AG10803 (cell line): Measurements from ENCODE around the gene TRAF2.

ENCODE experiments used
- DNase-seq: peaks from one replicate; pipeline ENCODE4 v3.0.0; 2010; ENCODE audit warnings: low read depth
- H3K4me3 ChIP-seq: 2 replicates; pipeline ENCODE4 v1.5.1; 2011; ENCODE audit warnings: mild to moderate bottlenecking, low read length, control low read depth
- CTCF ChIP-seq: conservative IDR thresholded peaks from 2 replicates; pipeline ENCODE4 v1.5.1; 2011; ENCODE audit warnings: mild to moderate bottlenecking, low read length, control low read depth, inconsistent platforms

The TRAF2 gene

DNA sequence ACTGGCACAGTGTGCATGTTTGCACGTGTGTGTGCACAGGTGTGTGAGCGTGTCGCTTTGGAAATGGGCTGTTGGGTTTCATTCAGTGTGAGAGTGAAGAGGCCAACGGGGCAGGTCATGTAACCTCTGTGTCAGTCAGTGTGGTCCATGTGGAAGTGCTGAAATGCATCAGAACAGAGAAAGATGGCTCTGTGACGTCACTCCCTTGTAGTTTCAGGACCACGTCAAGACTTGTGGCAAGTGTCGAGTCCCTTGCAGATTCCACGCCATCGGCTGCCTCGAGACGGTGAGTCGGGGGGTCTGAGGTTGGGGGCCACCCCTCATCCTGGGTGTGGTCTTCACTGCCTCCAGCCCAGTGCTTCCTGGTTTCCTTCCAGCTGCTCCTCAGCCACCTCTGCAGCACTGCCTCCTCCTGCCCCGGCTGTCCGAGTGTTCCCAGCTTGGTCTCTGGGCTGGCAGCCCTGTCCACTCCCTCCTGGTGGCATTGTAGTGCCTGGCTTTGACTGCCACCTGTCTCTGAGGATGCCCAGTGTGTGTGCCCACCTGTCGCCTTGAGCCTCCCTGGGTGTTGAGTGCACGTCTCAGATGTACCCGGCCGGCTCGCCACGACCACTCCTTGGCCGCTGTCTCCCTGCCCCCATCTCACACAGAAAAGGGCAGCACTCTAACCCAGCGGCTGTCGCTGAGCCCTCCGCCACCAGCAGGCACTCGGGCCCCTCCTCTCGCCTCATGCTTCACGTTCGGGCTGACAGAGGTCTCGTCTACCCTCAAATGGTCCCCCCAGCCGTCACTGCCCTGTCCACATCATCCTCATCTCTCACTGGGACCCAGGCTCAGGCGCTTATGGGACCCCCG lies 30.2 kb downstream of the TRAF2 start:
- no peak for DNase-seq
- no peak for TF ChIP-seq CTCF
- H3K4me3 ChIP-seq, result no peak overlapping the region

DNA sequence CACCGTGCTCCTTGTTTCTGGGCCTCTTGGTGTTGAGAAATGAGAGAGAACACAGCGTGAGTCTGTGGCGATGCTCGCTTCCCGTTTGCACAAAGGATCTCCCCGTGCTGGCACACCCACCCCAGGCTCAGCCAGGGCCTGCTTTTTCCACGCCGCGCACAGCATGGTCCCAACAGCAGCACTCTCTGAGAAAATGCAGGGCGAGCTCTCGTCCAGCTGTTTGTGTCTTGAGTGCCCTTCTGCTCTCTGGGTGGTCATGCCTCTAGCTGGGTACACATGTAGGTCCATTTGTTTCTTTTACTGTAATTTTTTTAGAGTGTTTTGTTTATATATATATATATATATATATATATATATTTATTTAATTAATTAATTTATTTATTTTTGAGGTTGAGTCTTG lies 31.6 kb downstream of the TRAF2 start:
- DNase-seq, result no peak
- no peak for TF ChIP-seq CTCF
- H3K4me3 ChIP-seq, result no peak overlapping the region

DNA sequence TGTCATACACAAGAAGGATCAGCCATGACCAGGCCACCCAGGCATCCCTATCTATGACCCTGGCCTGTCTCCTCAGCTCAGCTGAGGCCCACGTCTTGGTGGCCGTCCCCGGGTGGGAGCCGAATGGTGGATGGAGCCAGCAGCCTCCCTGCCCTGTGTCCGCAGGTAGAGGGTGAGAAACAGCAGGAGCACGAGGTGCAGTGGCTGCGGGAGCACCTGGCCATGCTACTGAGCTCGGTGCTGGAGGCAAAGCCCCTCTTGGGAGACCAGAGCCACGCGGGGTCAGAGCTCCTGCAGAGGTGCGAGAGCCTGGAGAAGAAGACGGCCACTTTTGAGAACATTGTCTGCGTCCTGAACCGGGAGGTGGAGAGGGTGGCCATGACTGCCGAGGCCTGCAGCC lies 33.8 kb downstream of the TRAF2 start:
- no peak overlapping the region for H3K4me3 ChIP-seq
- no peak for DNase-seq
- TF ChIP-seq CTCF, result no peak

- TF ChIP-seq CTCF, result no peak
- no peak for DNase-seq
- no peak overlapping the region for H3K4me3 ChIP-seq
Observed at GRCh38 chr9:136920734-136921231, 34.5 kb downstream of the TRAF2 start.

- TF ChIP-seq CTCF, result no peak
Observed at GRCh38 chr9:136921307-136921706, 35.0 kb downstream of the TRAF2 start.

DNA sequence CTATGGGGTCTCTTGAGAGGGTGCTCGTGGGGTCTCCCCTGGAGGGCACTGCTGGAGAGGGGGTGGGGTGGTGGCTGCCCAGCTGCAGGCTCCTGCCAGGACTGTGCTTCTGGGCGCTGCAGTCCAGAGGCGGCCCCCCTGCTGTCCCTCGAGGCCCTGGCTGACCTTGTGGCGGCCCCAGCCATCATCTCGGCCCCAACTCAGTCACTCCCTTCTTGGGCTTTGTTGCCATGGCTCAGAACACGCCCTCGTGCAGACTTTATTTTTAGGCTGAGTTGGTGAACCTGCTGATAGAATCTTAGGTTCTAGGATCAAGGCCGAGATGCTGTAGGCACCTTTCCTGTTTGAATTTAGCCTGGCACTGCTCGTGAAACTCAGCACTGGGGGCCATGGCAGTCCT lies 35.4 kb downstream of the TRAF2 start:
- H3K4me3 ChIP-seq, result no peak overlapping the region
- TF ChIP-seq CTCF, result no peak
- no peak for DNase-seq

More at GRCh38 chr9:136921307-136921706, 35.0 kb downstream of the TRAF2 start:
- no peak for DNase-seq
- no peak overlapping the region for H3K4me3 ChIP-seq

DNA sequence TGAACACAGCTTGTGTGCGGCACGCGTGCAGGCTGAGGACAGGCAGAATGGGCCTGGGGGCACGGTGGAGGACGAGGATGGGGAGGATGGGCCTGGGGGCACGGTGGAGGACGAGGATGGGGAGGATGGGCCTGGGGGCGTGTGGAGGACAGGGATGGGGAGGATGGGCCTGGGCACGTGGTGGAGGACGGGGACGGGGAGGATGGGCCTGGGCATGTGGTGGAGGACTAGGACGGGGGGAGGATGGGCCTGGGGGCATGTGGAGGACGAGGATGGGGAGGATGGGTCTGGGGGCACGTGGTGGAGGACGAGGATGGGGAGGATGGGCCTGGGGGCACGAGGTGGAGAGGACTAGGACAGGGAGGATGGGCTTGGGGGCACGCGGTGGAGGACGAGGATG lies 36.2 kb downstream of the TRAF2 start:
- TF ChIP-seq CTCF, result no peak
- DNase-seq, result no peak
- H3K4me3 ChIP-seq, result no peak overlapping the region
